Adipose tissue (tissue), 3 donors: ENCODE results near the gene MCC. TPM values are rescaled to one million over a fixed set of nuclear protein-coding genes. Genes with fewer than 3 reads are reported as not detected.

Experiments used
- H3K27ac ChIP-seq: one replicate; pipeline ENCODE4 v1.5.1; 2013; ENCODE audit warnings: low read depth, low read length
- WGBS, 3 donors: extraction: QIAGEN DNeasy Blood & Tissue Kit; methylation state at CpG; one replicate each; pipeline ENCODE4 v1.1.7; 2013; 5-methylcytosine and 5-hydroxymethylcytosine counted together
- polyA plus RNA-seq, 3 donors: library from polyadenylated mRNA; stranded (reverse); fragments of 200-250 nt; gene quantifications; one replicate each; pipeline ENCODE4 v1.2.3, GENCODE V29; 2013
- donor health status: healthy with polysubstance abuse.
- donor health status: Bipolar disorder and iron deficiency.
- donor health status: healthy.

MCC gene
- polyA plus RNA-seq, 3 donors = 2.2 to 8.0 (median 8.0) TPM

DNA sequence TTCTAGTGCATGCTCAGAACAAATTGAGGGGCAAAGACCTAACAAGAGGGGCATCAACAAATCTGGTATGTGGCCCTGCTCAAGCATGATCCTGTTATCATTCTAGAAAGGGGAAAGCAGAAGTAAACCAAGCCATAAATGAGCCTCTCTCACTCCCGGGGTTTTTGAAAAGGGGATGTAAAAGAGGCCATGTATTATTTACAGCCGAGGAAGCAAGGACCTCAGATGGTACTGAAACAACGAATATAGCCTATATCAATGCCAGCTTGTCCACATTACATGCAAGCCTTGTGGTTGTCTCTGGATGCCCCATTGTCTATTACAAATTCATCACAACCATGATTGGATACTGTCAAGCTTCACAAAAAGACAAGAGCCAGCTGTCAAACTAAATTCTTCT is 300.3 kb downstream of the MCC start:
- WGBS, 3 donors = 45 to 70% (median 69%) methylated on average over 3 of the region's 3 CpGs
- no peak overlapping the region for H3K27ac ChIP-seq

DNA sequence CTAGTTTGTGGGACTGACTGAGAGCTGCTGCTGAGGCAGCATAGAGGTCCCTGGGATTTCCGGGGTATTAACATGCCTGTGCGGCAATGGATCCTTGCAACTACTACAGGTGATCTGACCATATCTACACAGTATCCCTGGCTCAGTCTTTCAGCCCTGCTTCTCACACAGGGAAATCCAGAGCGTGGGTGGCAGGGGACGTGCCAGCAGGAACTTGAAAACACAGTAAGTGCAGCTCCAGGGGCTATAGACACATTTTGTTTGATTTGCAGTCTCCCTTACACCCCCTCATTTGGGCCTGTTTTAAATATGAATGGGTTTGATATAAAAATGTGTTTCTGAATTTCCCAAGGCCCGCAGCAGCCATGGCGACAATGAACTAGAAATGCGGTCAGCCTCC is 302.2 kb downstream of the MCC start:
- 90 to 95% (median 91%) methylated on average over 7 of the region's 7 CpGs for WGBS, 3 donors
- H3K27ac ChIP-seq = no peak overlapping the region

DNA sequence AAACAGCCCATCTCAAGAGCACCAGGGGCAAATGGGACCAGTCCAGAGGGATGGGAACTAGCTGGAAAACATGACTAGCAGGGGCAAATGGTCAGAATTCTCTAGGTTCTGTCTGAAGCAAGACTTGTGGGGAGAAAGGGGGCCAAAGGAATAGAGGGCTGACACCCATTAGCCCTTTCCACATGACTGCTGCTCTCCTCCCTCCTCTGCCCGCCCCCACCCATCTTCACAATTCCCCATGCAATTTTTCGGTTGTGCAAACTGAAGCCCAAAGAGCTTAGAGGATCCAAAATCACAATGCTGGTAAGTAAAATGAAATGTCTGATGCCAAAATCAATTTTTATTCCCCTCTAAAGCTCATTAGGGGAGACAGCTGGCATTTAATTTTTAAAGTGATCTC is 304.6 kb downstream of the MCC start:
- WGBS, 3 donors = 75 to 91% (median 88%) methylated on average over 2 of the region's 2 CpGs
- H3K27ac ChIP-seq = no peak overlapping the region

DNA sequence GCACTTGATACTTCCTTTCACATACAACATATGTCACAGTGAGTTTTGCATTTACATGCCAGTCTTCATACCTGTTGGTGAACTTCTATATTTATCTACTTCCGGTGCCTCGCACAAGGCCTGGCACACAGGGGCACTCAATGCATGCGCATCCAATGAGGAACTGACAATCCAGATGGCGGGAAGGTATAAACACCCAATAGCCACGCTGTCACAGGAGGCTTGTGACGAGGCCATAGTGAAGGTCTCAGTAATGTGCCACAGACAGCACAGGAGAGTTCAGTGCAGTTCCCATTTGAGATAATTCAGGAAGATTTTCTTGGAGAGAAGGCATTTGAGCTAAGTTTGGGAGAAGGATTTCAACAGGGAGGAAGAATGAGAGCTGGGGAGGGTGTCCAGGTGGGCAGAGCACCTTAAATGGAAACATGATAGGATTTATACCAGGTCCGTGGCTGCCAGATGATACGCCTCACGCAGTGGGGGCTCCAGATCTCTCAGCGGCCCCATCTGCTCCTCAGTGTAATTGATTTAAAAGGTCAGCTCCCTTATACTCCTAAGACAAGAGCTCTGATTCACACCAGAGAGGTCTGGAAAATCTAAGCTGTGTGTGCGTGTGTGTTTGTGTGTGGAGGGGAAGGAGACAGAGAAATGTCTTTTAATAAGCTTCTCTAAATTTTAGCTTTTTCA is 305.5 kb downstream of the MCC start:
- WGBS, 3 donors = 92 to 95% (median 95%) methylated on average over 11 of the region's 11 CpGs
- no peak overlapping the region for H3K27ac ChIP-seq

DNA sequence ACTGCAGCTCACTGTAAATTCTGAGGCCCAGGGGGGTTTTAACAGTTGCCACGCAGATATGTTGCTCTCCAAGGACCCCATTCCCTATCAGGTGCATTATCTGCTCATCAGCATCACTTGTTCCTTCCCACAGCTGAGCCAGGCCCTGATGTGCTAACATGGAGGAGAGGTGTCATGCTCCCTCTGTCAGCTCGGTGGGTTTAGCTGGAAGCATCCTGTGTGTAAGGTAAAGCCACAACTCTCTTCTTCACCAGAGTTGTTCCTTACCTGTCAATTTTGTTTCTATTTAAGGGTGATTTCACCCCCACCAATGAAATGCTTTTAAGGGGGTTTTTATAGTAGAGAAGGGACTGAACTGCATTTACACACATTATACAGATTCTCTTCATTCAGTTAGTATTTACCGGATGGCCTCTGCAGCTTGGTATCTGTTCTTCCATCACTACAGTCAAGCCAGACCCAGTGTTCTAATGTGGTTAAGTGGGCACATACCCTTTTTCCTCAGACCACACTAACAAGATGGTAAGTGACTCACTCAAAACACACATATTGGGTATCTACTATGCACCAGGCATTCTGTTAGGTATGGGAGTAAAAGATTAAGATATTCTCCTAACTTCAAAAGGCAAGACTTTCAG is 306.3 kb downstream of the MCC start:
- H3K27ac ChIP-seq = no peak overlapping the region
- WGBS, 3 donors = 85 to 90% (median 86%) methylated on average over 3 of the region's 3 CpGs

DNA sequence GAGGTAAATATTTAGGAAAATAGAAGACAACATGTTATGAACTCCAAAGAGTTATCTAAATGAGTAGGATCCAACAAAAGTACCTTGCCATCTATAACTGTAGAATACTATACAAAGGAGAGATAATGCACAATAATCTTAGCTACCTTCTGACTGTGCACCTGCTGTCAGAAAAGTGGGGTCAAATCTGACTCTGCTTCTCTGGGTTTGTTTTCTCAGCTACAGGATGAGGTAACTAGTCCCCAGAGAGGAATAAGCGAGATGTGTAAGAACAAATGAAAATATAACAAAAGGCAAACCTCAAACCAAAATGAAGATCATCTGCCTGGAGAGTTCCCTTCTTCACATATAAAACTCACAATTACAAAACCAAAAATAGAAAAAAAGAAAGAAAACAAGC is 306.8 kb downstream of the MCC start:
- WGBS, 3 donors = 60 to 75% (median 60%) methylated on average over 1 of the region's 1 CpG
- no peak overlapping the region for H3K27ac ChIP-seq

DNA sequence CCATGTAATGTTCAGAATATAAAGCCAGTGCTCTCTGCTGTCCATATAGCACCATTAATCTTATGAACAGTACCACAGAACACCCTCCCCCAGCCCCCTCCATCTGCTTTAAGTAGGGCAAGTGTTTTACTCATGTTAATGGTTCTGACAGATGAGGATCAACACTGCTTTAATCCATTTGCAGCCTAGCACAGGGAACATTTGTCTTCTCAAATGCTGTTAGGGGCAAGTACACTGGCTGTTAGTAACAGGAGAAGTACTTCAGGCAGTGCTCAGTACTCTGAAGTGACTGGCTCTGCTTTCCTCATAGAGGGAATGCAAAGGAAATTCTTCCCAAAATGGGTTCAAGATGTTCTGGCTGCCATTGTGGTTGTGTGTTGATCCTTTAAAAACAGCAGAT is 309.1 kb downstream of the MCC start:
- H3K27ac ChIP-seq = no peak overlapping the region

DNA sequence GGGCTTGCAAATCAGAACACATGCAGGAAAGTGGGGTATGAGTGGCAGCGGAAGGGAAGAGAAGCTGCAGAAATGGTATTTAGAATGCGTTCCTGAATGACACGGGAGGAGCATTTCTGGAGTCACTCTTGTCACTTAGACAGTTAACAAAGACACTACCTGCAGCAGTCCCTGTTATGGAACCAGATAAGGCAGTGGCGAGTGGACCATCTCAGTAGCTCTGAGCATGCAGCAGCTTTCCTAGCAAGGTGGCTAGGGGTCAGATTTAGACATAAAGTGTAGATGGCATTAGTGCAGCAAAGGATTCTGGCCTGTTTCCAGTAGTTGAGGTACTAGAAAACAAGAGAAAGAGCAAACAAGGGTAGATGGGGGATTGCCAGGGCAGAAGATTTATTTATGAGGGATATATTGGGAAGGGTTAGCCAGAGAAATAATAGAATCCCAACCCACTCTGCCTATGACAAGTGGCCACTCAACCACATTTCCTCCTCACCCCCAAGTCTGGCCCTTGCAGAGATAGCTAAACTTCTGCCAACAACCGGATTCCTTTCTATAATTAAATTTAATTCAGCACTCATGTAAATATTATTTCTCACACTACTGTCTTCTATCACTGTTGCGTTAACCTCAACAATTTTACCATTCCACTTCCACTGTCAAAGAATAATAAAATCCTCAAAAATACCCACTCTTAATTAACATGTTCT is 310.0 kb downstream of the MCC start:
- 81 to 89% (median 82%) methylated on average over 6 of the region's 6 CpGs for WGBS, 3 donors
- H3K27ac ChIP-seq = no peak overlapping the region

DNA sequence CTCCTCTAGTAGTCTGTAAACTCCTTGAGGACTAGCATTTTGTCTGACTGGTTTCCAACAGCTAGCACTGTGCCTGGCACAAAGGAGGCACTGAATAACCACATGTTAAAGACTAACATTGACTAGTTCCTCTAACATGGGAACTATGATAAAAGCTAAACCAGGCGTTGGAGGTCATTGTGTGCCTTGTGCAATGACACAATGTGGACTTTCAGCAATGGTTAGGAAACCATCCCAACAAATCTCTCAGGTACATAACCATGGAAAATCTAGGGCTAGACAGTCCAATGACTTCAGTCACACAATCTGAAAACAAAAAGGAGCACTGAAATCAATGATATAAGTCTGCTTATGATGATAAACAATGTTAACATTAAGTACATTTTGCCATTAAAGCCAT is 311.0 kb downstream of the MCC start:
- WGBS, 3 donors = 86 to 91% (median 90%) methylated on average over 1 of the region's 1 CpG
- no peak overlapping the region for H3K27ac ChIP-seq

DNA sequence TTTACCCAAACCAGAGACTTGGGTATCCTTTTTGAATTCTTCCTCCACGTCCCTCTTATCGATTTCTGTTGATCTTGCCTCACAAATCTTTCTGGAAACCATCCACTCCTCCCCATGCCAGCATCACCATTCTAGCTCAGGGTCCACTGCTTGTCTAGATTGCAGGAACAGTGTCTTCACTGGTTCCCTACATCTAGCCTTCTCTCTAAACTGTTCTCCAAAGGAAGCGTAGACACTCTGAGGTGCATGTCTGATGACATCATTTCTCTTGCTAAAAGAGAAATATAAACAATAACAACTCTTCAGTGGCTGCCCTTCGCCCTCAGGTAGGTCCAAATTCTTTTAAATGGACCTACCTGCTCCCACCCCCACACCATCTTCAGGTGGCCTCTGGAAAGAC is 311.5 kb downstream of the MCC start:
- no peak overlapping the region for H3K27ac ChIP-seq
- 90 to 96% (median 90%) methylated on average over 4 of the region's 4 CpGs for WGBS, 3 donors

DNA sequence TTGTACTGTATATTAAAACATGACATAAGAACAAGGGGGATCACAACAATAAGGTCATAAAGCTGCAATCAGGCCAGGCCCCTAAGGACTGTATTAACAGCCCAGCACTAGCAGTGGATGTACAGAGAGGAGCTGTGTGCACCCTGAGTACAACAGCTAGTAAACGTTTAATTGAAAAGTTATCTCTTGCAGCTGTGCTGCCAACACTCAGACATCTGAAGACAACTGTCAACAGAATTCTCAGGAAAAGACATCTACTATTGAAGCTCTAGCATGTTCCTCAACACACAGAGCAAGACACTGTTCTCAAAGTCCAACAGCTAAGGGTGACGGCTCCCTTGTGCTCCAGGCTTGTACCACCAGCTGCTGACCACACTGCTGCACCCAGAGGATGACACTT is 312.1 kb downstream of the MCC start:
- 45 to 78% (median 72%) methylated on average over 2 of the region's 2 CpGs for WGBS, 3 donors

DNA sequence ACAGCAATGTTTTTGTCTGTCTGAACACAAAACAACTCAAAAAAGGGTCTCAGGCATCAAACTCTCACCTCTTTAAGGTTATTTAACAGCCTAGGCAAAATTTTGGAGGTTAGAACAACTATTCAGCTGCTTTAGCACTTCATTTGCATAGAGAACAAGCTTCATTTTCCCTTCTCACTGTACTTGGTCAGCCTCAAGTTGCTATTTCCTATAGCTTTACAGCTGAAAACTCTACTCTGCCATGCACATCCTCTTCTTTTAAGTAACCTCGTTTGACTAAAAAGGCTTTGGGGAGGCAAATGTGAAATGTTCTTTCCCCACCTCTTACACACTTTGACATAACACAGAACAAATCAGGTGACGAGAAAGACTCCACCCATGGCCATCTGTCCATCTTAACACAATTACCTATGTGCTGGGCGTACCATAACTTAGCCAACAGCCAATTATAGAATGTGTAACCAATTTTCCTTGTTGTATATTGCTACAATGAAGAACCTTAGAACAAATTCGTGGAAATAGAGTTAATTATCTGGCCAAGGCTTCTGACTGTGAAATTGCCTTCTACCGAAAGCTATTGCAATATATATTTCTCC is 315.9 kb downstream of the MCC start:
- no peak overlapping the region for H3K27ac ChIP-seq
- 76 to 78% (median 78%) methylated on average over 5 of the region's 5 CpGs for WGBS, 3 donors

More for the DNA sequence above, 312.1 kb downstream of the MCC start:
- no peak overlapping the region for H3K27ac ChIP-seq

DNA sequence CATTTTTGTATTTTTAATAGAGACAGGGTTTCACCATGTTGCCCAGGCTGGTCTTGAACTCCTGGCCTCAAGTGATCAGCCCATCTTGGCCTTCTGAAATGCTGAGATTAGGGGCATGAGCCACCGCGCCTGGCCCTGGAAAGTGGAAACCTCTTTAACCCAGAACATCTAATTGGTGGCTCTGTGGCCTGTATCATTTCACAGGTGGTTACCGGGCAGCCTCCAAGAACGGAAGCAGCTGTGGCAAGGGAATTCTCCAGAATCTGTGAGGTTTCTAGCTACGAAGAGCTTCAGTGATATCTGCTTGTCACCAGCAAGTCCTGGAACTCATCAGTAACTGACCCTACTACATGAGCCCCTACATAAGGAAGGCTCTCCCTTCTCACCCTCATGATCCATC is 316.7 kb downstream of the MCC start:
- WGBS, 3 donors = 95 to 98% (median 97%) methylated on average over 5 of the region's 5 CpGs

DNA sequence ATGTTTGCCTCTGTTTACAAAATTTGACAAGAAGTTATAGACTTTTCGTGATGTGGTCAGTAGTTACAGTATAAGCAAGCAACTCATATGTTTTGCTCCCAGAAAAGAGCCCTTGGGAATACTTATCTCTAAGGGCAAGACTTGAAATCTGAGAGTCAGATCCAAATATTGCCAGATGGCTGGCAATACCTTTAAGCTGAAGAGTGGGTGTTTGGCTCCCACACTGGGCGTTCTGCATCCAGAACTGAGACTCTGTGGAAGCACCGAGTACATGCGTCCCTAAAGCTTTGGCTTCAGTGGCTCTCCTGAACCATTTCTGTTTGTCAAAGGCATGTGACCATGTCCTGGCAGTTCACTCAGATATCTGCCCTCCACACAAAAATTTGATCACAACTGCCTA is 317.5 kb downstream of the MCC start:
- H3K27ac ChIP-seq = no peak overlapping the region
- WGBS, 3 donors = 64 to 87% (median 85%) methylated on average over 4 of the region's 4 CpGs

More for the DNA sequence above, 316.7 kb downstream of the MCC start:
- no peak overlapping the region for H3K27ac ChIP-seq

DNA sequence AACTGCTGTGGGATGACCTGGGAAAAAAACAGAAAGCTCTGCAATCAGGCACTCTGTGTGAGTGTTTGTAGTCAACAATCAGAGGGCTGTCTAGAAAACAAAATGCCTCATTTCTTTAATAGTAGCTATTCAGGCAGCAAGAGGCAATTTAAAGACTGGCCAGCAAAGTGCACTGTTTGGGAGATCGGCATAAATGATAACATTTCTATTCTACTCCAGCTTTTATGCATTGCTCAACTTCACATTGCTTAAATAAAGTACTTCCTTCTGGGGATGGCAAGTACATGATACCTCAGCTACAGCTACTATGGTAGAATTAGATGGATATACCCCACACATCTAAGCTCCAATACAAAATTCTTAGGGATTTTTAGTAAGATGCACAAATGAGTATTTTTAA is 318.5 kb downstream of the MCC start:
- WGBS, 3 donors = 34 to 70% (median 51%) methylated on average over 1 of the region's 1 CpG
- H3K27ac ChIP-seq = no peak overlapping the region

DNA sequence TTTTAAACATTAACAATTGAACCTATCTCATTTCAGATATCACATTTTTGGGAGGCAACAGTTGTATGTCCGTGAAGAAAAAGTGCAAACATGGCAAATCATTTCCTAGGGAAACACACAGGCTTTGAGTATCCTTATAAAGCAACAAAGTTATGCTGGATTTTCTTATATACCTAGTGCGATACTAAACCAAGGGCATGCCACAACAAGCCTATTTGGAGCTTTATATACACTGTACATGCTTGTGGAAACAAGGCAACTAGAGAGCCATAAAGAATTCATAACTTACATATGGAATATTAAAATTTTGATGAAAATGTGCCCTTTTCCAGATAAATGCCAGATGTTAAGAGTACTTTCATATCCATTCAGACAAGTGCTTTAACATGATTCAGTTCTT is 320.3 kb downstream of the MCC start:
- WGBS, 3 donors = 91 to 95% (median 93%) methylated on average over 2 of the region's 2 CpGs
- H3K27ac ChIP-seq = no peak overlapping the region

DNA sequence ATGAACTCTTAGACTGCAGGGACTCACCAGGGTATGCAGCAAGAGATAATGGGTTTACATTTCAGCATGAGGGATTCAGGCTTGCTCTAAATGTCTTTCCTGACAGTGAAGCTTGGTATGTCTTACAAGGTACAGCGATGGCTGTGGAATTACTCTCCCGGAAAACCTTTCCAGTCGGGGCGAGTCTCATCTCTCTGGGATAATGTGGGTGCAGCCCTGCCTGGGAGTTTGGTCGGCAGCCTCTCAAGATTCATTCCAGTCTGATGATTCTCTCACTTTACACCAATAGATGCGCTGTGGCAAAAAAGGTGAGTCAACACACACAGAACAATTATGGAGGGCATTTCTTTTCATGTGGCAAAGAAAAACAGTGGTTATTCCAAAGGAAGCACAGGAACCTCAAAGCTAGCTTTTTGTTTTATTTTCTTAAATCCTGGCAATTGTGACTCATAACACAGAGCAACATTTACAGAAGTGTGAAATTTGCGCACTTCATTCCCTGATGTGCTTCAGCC is 321.3 kb downstream of the MCC start:
- no peak overlapping the region for H3K27ac ChIP-seq
- WGBS, 3 donors = 72 to 79% (median 77%) methylated on average over 7 of the region's 7 CpGs

DNA sequence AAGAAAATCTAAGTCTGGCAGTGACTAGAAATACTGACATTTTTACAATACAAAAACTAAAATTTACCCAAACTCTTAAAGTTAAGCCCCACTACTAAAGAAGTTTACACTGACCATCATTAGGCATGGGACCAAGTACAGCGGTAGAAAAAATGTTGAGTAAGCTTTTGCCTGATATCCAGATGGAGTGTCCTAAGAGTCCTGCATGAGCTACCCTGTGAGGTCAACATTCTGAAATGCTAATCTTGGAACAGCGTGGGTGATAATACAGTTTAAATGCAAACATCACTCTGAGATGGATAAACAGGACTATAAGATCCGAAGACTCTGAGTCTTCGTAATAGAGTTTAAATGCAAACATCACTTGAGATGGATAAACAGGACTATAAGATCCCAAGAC is 322.0 kb downstream of the MCC start:
- WGBS, 3 donors = 61 to 71% (median 70%) methylated on average over 4 of the region's 4 CpGs

DNA sequence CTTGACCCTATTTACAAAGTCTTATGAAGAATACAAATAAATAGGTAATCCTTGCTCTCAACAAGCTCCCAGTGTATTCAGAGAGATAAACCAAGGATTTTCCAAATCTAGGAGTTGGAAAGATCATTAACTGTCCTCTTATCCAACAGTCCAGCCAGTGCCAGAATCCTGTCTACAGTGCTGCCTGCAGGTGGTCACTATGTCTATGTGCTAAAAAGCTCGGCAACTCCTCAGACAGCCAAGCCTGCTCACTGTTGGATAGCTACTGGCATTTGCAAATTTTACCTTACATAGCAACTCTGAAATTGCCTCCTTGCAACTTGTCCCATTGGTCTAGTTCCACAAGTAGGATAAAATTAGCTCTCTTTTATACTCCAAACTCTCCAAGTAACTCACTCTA is 324.2 kb downstream of the MCC start:
- WGBS, 3 donors = 81 to 89% (median 87%) methylated on average over 1 of the region's 1 CpG
- H3K27ac ChIP-seq = no peak overlapping the region

More for the DNA sequence above, 322.0 kb downstream of the MCC start:
- no peak overlapping the region for H3K27ac ChIP-seq
